AG04450 (cell line): ENCODE data around the gene PNMA5. TPM values are rescaled to one million over a fixed set of nuclear protein-coding genes. Genes with fewer than 3 reads are reported as not detected.

Experiments used
- CTCF ChIA-PET: fragments of 300-600, 350-600 bp; formaldehyde crosslinking; extraction: SDS; loops from one replicate; lab custom pipeline; 2022; ENCODE audit warnings: antibody characterized with exemption, inconsistent platforms; lab: Charles Lee
- POLR2A ChIA-PET: fragments of 350-600 bp; formaldehyde crosslinking; extraction: SDS; loops from one replicate; lab custom pipeline; 2021; ENCODE audit warnings: antibody characterized with exemption, inconsistent platforms; lab: Yijun Ruan, JAX
- DNase-seq: peaks from one replicate; pipeline ENCODE4 v3.0.0-alpha.2; 2011; ENCODE audit warnings: low read depth, low spot score
- H3K27ac ChIP-seq: one replicate; pipeline ENCODE4 v1.5.1; 2012; ENCODE audit warnings: low read depth, low read length, control low read depth
- H3K27me3 ChIP-seq: one replicate; pipeline ENCODE4 v1.6.0; 2012; ENCODE audit warnings: low read length; ENCODE audit not compliant: control insufficient read depth, insufficient read depth
- H3K4me3 ChIP-seq: 2 replicates; pipeline ENCODE4 v1.5.1; 2011; ENCODE audit warnings: mild to moderate bottlenecking, low read depth, low read length, control low read depth
- H3K9me3 ChIP-seq: 2 replicates; pipeline ENCODE4 v1.5.1; 2012; ENCODE audit warnings: low read length; ENCODE audit not compliant: control insufficient read depth, insufficient read depth
- CTCF ChIP-seq: IDR thresholded peaks from 2 replicates; pipeline ENCODE4 v1.5.1; 2011; ENCODE audit warnings: low read depth, low read length, control low read depth, inconsistent platforms
- polyA plus RNA-seq: library from polyadenylated mRNA; depleted of rRNA; stranded (reverse); fragments of >200 nt; gene quantifications from 2 replicates; pipeline ENCODE4 v1.2.3, GENCODE V29; 2011

PNMA5 gene
- polyA plus RNA-seq, 1 experiment, result not detected

- no peaks in the 10 kb centered on the region for H3K9me3 ChIP-seq
- ChIA-PET CTCF (no interaction called here), POLR2A (no interaction called here)
- no peak for DNase-seq
- H3K4me3 ChIP-seq, result no peak overlapping the region
- TF ChIP-seq CTCF, result no peak
- no peaks in the 10 kb centered on the region for H3K27me3 ChIP-seq
- no peak overlapping the region for H3K27ac ChIP-seq
Measured at GRCh38 chrX:152968193-152968592, 25.7 kb downstream of the PNMA5 start.

GRCh38 chrX:152960115-152960514, 33.8 kb downstream of the PNMA5 start:
- no peak overlapping the region for H3K4me3 ChIP-seq
- ChIA-PET CTCF (interaction anchor here (0.6 to 1.2 kb wide), 2 partner anchors 748 to 917 kb away, joined by 5 read pairs; no protein-coding TSS in a partner anchor), POLR2A (no interaction called here)
- TF ChIP-seq CTCF, result no peak
- no peak for DNase-seq
- H3K9me3 ChIP-seq, result no peaks in the 10 kb centered on the region; the same call in 1 of the 2 replicates
- H3K27ac ChIP-seq, result no peak overlapping the region
- H3K27me3 ChIP-seq, result no peaks in the 10 kb centered on the region

GRCh38 chrX:152959626-152960025, 34.3 kb downstream of the PNMA5 start:
- ChIA-PET CTCF (interaction anchor here (0.5 to 2.4 kb wide), 7 partner anchors 16 to 917 kb away, joined by 3 to 9 read pairs (median 5); no protein-coding TSS in a partner anchor), POLR2A (no interaction called here)

GRCh38 chrX:152958524-152959465, 35.1 kb downstream of the PNMA5 start:
- H3K27ac ChIP-seq, result peak overlapping the region; percentile 21
- TF ChIP-seq CTCF, result peak; percentile 68
- no peak overlapping the region for H3K4me3 ChIP-seq
- peak; percentile 67 for DNase-seq
- ChIA-PET CTCF (interaction anchor here (0.5 to 2.4 kb wide), 17 partner anchors 16 to 1716 kb away, joined by 3 to 13 read pairs (median 4); no protein-coding TSS in a partner anchor), POLR2A (no interaction called here)
- no peaks in the 10 kb centered on the region; the same call in 1 of the 2 replicates for H3K9me3 ChIP-seq
- no peaks in the 10 kb centered on the region for H3K27me3 ChIP-seq

More at GRCh38 chrX:152959626-152960025, 34.3 kb downstream of the PNMA5 start:
- DNase-seq, result no peak
- no peak overlapping the region for H3K4me3 ChIP-seq
- no peak for TF ChIP-seq CTCF
- no peaks in the 10 kb centered on the region; the same call in 1 of the 2 replicates for H3K9me3 ChIP-seq
- H3K27ac ChIP-seq, result no peak overlapping the region
- H3K27me3 ChIP-seq, result no peaks in the 10 kb centered on the region

- no peaks in the 10 kb centered on the region; the same call in 1 of the 2 replicates for H3K9me3 ChIP-seq
- CTCF ChIA-PET, result interaction anchor here (0.6 to 2.9 kb wide), 16 partner anchors 15 to 1716 kb away, joined by 3 to 13 read pairs (median 5); no protein-coding TSS in a partner anchor
- no peak overlapping the region for H3K4me3 ChIP-seq
- no peak overlapping the region for H3K27ac ChIP-seq
- TF ChIP-seq CTCF, result no peak
- no peaks in the 10 kb centered on the region for H3K27me3 ChIP-seq
- POLR2A ChIA-PET, result no interaction called here
- no peak for DNase-seq
Measured at GRCh38 chrX:152958047-152958446, 35.9 kb downstream of the PNMA5 start.
